NCI-H1092 treated with DMSO at 0.1 percent for 48 hours (cell line): ENCODE data around the gene UBE2Q1.

Experiments
- DNase-seq: peaks from one replicate; lab custom pipeline; 2025; lab: John Stamatoyannopoulos, UW

Gene UBE2Q1

DNA sequence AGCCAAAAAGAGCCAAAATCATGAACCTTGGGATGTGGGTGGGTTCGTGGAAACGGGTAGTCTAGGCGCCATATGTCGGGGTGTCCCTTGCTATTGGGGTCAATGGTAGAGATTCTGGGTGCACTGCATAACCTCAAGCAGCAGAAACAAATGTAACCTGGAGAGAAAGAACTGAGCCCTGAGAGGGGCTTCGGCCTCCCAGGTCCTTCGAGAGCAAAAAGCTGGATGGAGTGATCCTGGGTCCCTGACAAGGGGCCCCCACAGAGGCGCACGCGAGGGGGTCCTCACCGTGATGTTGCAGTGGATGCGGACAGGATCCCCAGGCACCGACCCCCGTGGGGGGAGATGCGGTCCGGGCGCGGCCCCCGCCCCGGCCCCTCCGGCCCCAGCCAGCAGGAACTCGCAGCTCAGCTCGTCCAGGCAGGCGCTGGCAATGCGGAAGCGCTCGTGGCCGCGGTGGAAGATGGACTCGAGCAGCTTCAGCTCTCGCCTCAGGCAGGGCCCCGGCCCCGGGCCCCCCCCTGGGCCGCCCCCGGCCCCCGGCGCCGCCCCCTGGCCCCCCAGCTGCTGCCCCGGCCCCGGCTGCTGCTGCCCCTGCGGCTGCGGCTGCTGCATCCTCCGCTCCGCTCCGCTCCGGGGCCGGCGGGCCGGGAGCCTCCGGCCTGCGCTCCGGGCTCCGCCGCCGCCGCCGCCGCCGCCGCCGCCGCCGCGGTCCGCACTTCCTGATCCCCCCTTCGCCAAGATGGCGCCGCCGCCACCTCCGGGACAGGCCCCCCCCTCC is at the start of gene UBE2Q1:
UBE2Q1 (minus strand) TSS at position 724 of the 781 bp plus-strand sequence; CDS start at position 615, 109 bp downstream.
- no peak for DNase-seq

GRCh38 chr1:154607609-154608396 is 49.3 kb upstream of the UBE2Q1 start, which contains the start of gene ADAR:
ADAR (minus strand) TSS chr1:154608186; CDS start chr1:154608006, 180 bp downstream.
- DNase-seq = peak; percentile 49

- DNase-seq = no peak
These were observed 48.7 kb upstream of the UBE2Q1 start for GRCh38 chr1:154607106-154607608.

- DNase-seq = no peak
These were observed 47.1 kb upstream of the UBE2Q1 start for GRCh38 chr1:154605534-154605933.

- DNase-seq = no peak
These were observed 44.9 kb upstream of the UBE2Q1 start for GRCh38 chr1:154603317-154603716.

- no peak for DNase-seq
These were observed 41.2 kb upstream of the UBE2Q1 start for GRCh38 chr1:154599658-154600057.

GRCh38 chr1:154598871-154599635 is 40.6 kb upstream of the UBE2Q1 start:
- no peak for DNase-seq

DNA sequence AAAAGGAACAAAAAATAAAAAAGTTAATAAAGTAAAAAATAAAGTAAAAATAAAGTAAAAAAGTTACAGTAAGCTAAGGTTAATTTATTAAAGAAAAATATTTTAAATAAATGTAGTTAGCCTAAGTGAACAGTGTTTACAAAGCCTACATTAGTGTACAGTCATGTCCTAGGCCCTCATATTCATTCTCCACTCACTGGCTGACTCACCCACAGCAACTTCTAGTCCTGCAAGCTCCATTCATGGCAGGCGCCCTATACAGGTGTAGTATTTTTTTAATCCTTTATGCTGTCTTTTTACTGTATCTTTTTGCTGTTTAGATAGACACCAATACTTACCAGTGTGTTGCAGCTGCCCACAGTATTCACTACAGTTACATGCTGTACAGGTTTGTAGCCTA is 37.2 kb upstream of the UBE2Q1 start:
- no peak for DNase-seq

DNA sequence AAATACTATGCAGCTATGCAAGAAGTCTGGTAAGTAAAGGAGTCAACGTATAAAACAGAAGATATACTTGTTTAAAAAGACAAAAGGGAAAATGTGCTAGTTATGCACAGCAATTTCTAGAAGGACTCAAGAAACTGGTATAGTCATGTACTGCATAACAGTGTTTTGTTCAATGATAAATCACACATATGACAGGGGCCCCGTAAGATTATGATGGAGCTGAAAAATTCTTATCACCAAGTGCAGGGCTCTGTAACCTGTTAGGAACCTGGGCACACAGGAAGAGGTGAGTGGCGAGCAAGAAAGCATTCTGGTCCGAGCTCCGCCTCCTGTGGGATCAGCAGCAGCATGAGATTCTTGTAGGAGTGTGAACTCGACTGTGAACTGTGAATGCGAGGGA is 36.3 kb upstream of the UBE2Q1 start:
- no peak for DNase-seq

- no peak for DNase-seq
These were observed 34.9 kb upstream of the UBE2Q1 start for GRCh38 chr1:154593390-154593789.

DNA sequence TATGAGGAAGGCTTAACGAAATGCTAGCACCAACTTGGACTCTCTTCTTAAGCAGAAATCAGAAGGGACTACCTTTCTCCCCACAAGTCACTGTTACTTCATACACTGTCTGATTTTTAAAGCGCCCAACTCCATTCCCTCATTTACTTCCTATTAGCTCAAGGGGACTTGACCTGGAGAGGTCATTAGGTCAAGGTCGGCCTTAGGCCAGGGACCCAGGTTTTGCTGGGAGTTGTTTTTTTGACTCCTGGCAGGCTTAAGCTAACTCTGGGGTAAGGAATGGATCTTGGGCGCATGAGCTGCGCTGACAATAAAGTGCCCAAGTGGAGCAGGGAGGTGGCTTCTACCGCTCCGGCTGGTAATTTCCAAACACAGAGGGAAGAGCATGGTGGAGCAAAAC is 32.7 kb upstream of the UBE2Q1 start:
- no peak for DNase-seq

GRCh38 chr1:154590756-154591155 is 32.3 kb upstream of the UBE2Q1 start:
- no peak for DNase-seq

GRCh38 chr1:154589780-154590179 is 31.3 kb upstream of the UBE2Q1 start:
- DNase-seq = no peak

DNA sequence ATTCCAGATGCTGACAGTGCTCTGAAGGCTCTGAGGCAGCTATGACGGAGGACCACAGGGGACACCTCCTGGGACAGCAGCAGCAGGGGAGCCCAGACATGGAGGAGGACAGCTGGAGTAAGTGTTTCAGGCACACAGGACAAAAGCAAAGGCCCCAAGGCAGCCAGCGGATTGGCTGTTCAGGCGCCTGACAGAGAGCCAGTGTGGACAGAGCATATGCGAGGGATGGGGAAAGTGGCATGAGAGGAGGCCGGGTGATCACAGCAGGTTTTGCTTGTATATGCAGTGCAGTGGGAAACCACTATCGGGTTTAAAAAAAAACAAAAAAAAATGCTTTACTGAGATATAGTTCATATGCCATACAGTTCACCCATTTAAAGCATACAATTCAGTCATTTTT is 28.2 kb upstream of the UBE2Q1 start:
- DNase-seq = no peak

DNA sequence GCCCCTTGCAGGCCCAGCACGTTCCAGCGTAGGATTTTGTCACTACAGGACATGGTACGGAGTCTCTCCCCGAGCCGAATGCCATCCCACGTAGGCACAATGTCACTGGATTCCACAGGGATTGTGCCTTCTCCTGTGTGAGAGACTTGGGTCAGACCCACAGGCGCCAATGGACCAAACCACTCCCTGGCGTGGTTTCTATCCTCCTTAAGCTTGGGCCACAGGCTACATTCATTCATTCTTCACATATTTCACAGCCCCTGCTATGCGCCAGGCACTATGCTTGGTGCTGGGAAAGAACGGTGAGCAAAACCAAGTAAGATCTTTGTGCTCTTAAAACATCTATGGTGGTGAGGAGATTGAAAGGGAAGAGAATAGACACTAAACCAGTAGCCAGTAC is 27.8 kb upstream of the UBE2Q1 start:
- DNase-seq = no peak

- DNase-seq = no peak
These were observed 26.0 kb upstream of the UBE2Q1 start for GRCh38 chr1:154584267-154584994.

DNA sequence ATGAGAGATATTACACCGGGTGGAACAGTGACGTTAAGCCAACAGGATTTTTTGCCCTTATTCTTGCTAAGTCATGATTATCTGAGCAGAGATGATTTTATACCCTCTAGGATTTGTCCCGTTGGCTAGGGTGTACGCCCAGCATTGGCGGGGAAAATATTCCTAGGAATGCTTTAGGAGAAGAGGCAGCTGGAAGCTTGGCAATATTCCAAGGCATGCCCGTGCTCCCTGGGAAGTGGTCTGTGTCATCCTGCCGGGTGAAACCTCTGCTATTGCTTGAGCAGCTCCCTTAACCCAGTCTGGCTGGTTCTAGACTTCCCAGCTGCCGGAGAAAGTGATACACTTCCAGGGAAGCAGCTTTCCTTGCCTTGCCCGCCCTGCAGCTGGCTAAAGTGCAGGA is 25.3 kb upstream of the UBE2Q1 start:
- DNase-seq = no peak

GRCh38 chr1:154582885-154583284 is 24.4 kb upstream of the UBE2Q1 start:
- DNase-seq = no peak

GRCh38 chr1:154581766-154582165 is 23.3 kb upstream of the UBE2Q1 start:
- no peak for DNase-seq

DNA sequence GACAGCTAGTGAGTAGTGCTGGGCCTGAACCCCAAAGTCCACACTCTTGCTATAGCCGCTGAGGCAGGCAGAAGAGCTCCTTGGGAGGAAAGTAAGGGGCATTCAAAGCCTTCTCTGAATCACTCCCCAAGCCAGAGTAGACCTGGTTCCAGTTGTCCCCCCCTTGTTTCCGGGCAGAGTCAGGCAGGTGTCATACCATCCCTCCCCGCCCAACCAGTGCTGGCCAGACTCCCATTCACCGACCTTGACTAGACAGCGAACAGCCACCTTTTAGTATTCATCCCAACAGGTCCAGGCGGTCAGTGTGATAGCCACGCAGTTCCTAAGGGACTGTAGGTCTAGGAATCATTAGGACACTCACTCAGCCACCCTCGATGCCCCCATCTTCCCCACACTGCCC is 20.9 kb upstream of the UBE2Q1 start:
- DNase-seq = no peak

DNA sequence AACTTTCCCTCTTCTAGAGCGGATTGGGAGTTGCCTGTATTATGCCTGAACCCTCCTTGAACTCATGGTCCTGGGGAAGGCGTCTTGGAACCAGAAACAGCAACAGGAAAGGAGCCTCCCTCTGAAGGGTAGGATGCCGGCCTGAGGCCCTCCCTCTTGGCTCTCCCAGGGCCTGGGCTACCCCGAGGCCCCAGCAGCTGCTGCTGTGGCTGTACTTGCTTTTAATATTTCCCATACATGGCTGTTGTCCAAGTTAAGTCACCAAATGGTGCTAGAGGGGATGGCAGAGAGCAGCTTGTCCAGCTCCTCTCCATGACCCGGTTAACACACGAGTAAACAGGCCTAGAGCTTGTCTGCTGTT is 19.6 kb upstream of the UBE2Q1 start:
- DNase-seq = no peak
